LNCAP (cell line): Measurements from ENCODE around the gene FNIP2.

ENCODE experiments used
- TF ChIP-seq, protein P1 (sequence below): fragments of 450-650 bp; IDR thresholded peaks from 2 replicates; pipeline ENCODE4 v1.5.1; 2017; ENCODE audit warnings: mild to moderate bottlenecking

FNIP2 gene

GRCh38 chr4:158856852-158857251 lies 88.0 kb downstream of the FNIP2 start:
- TF ChIP-seq, protein P1, sequence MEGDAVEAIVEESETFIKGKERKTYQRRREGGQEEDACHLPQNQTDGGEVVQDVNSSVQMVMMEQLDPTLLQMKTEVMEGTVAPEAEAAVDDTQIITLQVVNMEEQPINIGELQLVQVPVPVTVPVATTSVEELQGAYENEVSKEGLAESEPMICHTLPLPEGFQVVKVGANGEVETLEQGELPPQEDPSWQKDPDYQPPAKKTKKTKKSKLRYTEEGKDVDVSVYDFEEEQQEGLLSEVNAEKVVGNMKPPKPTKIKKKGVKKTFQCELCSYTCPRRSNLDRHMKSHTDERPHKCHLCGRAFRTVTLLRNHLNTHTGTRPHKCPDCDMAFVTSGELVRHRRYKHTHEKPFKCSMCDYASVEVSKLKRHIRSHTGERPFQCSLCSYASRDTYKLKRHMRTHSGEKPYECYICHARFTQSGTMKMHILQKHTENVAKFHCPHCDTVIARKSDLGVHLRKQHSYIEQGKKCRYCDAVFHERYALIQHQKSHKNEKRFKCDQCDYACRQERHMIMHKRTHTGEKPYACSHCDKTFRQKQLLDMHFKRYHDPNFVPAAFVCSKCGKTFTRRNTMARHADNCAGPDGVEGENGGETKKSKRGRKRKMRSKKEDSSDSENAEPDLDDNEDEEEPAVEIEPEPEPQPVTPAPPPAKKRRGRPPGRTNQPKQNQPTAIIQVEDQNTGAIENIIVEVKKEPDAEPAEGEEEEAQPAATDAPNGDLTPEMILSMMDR = peak; percentile 60

DNA sequence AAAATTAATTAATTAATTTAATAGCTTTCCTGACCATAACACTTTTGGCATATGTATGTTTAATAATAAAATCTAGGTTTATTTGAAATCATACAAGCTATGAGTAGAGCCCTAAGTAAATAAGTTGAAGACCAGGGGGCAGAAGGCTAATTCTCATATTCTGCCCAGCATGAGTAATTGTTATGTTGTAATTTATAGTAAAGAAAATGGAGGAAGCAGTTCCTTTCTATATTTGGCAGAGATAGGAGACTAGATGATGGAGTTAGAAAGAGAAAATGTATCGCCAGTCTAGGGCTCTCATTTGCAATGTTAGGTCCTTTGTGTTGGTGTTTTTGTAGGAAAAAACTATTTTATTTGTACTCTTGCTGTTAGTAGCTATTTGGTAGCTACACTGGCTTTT lies 89.1 kb downstream of the FNIP2 start:
- TF ChIP-seq, protein P1 = no peak

DNA sequence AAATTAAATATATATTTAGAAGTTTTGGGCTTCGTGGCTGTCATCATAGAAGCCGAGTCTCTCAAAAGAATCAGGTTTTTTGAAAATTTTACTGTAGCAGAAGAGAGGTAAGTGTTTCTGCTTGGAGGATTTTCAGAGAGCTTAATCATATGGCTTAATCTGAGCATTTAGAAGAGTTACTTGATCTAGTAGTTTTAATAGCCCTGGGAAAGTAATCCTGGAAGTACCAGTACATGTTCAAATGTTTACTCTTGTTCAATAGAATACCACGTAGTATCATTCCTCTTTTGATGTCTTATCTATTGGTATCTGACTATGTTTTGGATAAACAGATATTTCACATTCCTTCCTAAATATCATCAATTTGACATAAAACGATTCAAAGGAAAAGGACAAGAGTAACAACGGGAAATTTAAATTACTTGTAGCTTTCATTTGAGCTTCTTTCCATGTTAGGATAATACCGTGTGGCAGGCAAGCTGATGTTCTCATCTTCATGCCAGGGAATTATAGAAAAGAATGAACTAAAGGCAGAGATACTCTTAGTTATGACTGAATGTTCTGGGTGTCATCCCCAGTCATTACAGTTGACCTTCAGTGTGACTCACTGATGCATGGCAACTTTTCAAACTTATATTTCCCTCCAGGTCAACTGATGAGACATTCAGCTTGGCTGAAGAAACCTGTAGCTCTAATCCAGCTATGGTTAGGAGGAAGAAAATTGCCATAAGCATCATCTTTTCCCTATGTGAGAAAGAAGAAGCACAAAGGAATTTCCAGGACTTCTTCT lies 89.8 kb downstream of the FNIP2 start:
- TF ChIP-seq, protein P1 = no peak

GRCh38 chr4:158859661-158860060 lies 90.8 kb downstream of the FNIP2 start:
- TF ChIP-seq, protein P1 = no peak

DNA sequence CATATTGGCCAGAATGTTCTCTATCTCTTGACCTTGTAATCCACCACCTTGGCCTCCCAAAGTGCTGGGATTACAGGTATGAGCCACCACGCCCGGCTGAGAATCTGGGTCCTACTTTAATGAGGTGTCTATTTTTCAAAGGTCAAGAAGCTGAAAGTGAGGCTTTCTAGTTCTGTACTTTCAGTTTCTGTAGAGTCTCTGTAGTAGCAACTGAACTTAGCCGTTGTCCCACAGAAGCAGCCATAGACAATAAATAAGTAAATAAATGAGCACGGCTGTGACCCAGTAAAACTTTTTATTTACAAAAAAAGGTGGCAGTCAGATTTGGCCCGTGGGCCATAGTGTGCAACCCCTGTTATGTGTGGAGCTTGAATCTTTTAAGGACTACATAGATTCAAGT lies 92.0 kb downstream of the FNIP2 start:
- TF ChIP-seq, protein P1 = no peak

DNA sequence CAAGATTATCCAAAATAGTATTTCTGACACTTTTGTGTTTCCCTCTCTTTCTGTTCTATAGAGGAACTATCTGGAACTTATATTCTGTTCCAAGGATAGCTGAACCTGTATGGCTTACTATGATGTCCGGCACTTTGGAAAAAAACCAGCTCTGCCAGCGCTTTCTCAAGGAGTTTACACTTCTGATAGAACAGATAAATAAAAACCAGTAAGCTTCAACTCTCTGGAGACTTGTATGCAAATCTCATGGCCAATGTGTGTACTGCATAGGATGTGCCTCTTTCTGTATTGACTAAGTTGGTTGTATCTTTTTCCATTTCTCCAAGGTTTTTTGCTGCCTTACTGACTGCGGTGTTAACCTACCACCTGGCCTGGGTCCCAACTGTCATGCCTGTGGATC lies 92.5 kb downstream of the FNIP2 start:
- TF ChIP-seq, protein P1 = no peak

DNA sequence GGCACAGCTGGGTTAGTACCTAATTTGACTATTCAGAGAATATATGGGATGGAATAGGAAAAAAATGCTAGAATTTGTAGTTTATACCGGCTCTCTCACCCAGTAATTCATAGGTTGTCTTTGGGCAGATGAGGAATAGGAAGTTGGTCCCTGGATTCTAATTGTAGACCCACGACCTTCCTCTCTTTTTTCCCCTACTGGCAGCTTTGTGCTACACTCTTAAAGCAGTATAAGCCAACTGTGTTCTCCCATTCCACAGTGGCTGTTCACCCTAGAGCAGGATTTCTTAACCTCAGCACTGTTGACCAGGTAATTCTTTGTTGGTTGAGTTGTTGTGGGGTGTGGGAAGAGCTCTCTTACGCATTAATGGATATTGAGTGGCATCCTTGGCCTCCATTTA lies 92.9 kb downstream of the FNIP2 start:
- TF ChIP-seq, protein P1 = no peak

DNA sequence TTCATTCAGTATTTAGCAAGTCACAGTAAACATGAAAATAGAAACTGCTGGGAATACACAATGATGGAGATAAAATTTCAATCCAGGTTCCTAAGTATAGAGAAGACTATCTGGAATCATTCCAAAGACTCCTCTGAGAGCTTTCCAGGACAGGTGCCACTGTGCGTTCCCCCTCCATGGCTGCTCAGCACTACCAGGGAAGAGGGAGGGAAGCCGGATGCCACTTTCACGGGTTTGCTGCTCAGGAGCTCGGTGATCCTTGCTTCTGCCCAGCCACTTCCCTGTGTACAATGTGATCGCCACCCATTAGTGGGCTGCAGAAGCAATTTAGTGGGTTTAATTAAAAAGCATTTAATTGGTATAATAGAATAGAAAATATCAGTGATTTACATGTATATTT lies 94.5 kb downstream of the FNIP2 start:
- TF ChIP-seq, protein P1 = no peak
